ENCODE measurements around the gene PCARE. TPM values are rescaled to one million over a fixed set of nuclear protein-coding genes. Genes with fewer than 3 reads are reported as not detected.

The PCARE gene
- under 1 TPM in 2 of 4 donors, not detected in 2; 0.16 to 0.66 TPM for total RNA-seq

GRCh38 chr2:29074411-29074810, at the start of gene PCARE:
Gene PCARE (minus strand): TSS chr2:29074523. CDS start chr2:29074261, 262 bp downstream.
- TF ChIP-seq CTCF (IDR thresholded peaks at IDR 0.05; ENCODE audit: low read depth): no peak

GRCh38 chr2:29123617-29124349, 49.5 kb upstream of the PCARE start:
- TF ChIP-seq CTCF (IDR thresholded peaks at IDR 0.05; ENCODE audit: low read depth): no peak

- no peak for TF ChIP-seq CTCF (IDR thresholded peaks at IDR 0.05; ENCODE audit: low read depth)
Observed at GRCh38 chr2:29120846-29121245, 46.5 kb upstream of the PCARE start.

GRCh38 chr2:29119211-29119610, 44.9 kb upstream of the PCARE start:
- no peak for TF ChIP-seq CTCF (IDR thresholded peaks at IDR 0.05; ENCODE audit: low read depth)

- no peak for TF ChIP-seq CTCF (IDR thresholded peaks at IDR 0.05; ENCODE audit: low read depth)
Observed at GRCh38 chr2:29117636-29118303, 43.4 kb upstream of the PCARE start.

GRCh38 chr2:29115797-29116781, 41.8 kb upstream of the PCARE start:
- TF ChIP-seq CTCF (IDR thresholded peaks at IDR 0.05; ENCODE audit: low read depth): no peak
